Osteocyte (in vitro differentiated cells): ENCODE data around the gene CRYBA2. TPM values are rescaled to one million over a fixed set of nuclear protein-coding genes. Genes with fewer than 3 reads are reported as not detected.

Source experiments
- DNase-seq: peaks from one replicate; pipeline ENCODE4 v3.0.0; 2021; ENCODE audit warnings: mixed read lengths; ENCODE audit not compliant: unreplicated experiment; ENCODE audit errors: extremely low spot score
- H3K27ac Mint-ChIP-seq: one replicate; pipeline ENCODE4 v1.8.0; 2021; ENCODE audit warnings: mild to moderate bottlenecking, mixed read lengths; ENCODE audit not compliant: unreplicated experiment
- H3K27me3 Mint-ChIP-seq: one replicate; pipeline ENCODE4 v1.8.0; 2021; ENCODE audit warnings: mixed read lengths; ENCODE audit not compliant: unreplicated experiment
- H3K36me3 Mint-ChIP-seq: one replicate; pipeline ENCODE4 v1.8.0; 2021; ENCODE audit warnings: mixed read lengths; ENCODE audit not compliant: unreplicated experiment
- H3K4me1 Mint-ChIP-seq: one replicate; pipeline ENCODE4 v1.8.0; 2021; ENCODE audit warnings: mixed read lengths; ENCODE audit not compliant: unreplicated experiment
- H3K4me3 Mint-ChIP-seq: one replicate; pipeline ENCODE4 v1.8.0; 2021; ENCODE audit warnings: mild to moderate bottlenecking, moderate library complexity, mixed read lengths; ENCODE audit not compliant: unreplicated experiment
- H3K9me3 Mint-ChIP-seq: one replicate; pipeline ENCODE4 v1.8.0; 2021; ENCODE audit warnings: mixed read lengths; ENCODE audit not compliant: unreplicated experiment
- CTCF ChIP-seq: fragments of 200-600 bp; sonication (generic); IDR thresholded peaks from 2 replicates; pipeline ENCODE4 v1.5.0; 2021; ENCODE audit warnings: antibody characterized with exemption, mild to moderate bottlenecking, moderate library complexity
- total RNA-seq: library from RNA; stranded (reverse); gene quantifications from 2 replicates; pipeline ENCODE4 v1.2.1, GENCODE V29; 2021

The CRYBA2 gene
- total RNA-seq, 1 donor from 2014 or later = not detected

GRCh38 chr2:218985021-218985324 is 8.2 kb downstream of the CRYBA2 start, which contains the start of gene FEV:
Gene FEV (minus strand): TSS chr2:218985184. CDS start chr2:218985075, 109 bp downstream.
- H3K4me1 Mint-ChIP-seq = peaks cover 25% of the 10 kb centered on the region
- H3K4me3 Mint-ChIP-seq = no peak within 1 kb of the TSS
- H3K9me3 Mint-ChIP-seq = no peaks in the 10 kb centered on the region
- H3K27me3 Mint-ChIP-seq = peaks cover 80% of the 10 kb centered on the region
- no peak for DNase-seq
- H3K36me3 Mint-ChIP-seq = no peaks in the 10 kb centered on the region
- TF ChIP-seq CTCF = no peak
- no peak within 1 kb of the TSS for H3K27ac Mint-ChIP-seq

- Mint-ChIP-seq H3K4me1 (peaks cover 25% of the 10 kb centered on the region), H3K4me3 (no peak overlapping the region)
Measured at GRCh38 chr2:218984239-218985020, 8.8 kb downstream of the CRYBA2 start.

GRCh38 chr2:218983934-218984238 is 9.3 kb downstream of the CRYBA2 start:
- Mint-ChIP-seq H3K9me3 (no peaks in the 10 kb centered on the region), H3K27me3 (peaks cover 70% of the 10 kb centered on the region), H3K4me1 (peaks cover 25% of the 10 kb centered on the region), H3K4me3 (no peak overlapping the region), H3K36me3 (no peaks in the 10 kb centered on the region), H3K27ac (no peak overlapping the region)
- DNase-seq = no peak
- no peak for TF ChIP-seq CTCF

More at GRCh38 chr2:218984239-218985020, 8.8 kb downstream of the CRYBA2 start:
- Mint-ChIP-seq H3K27ac (no peak overlapping the region), H3K9me3 (no peaks in the 10 kb centered on the region), H3K27me3 (peaks cover 74% of the 10 kb centered on the region), H3K36me3 (no peaks in the 10 kb centered on the region)
- DNase-seq = no peak
- TF ChIP-seq CTCF = no peak

GRCh38 chr2:218983263-218983933 is 9.8 kb downstream of the CRYBA2 start:
- no peak overlapping the region for H3K4me3 Mint-ChIP-seq
- DNase-seq = no peak
- H3K36me3 Mint-ChIP-seq = no peaks in the 10 kb centered on the region
- peaks cover 25% of the 10 kb centered on the region for H3K4me1 Mint-ChIP-seq
- no peaks in the 10 kb centered on the region for H3K9me3 Mint-ChIP-seq
- no peak for TF ChIP-seq CTCF
- peaks cover 71% of the 10 kb centered on the region for H3K27me3 Mint-ChIP-seq
- no peak overlapping the region for H3K27ac Mint-ChIP-seq

- Mint-ChIP-seq H3K36me3 (no peaks in the 10 kb centered on the region), H3K9me3 (no peaks in the 10 kb centered on the region), H3K27ac (no peak overlapping the region), H3K4me1 (peaks cover 25% of the 10 kb centered on the region), H3K4me3 (no peak overlapping the region), H3K27me3 (peaks cover 70% of the 10 kb centered on the region)
- DNase-seq = no peak
- no peak for TF ChIP-seq CTCF
Measured at GRCh38 chr2:218982586-218983262, 10.5 kb downstream of the CRYBA2 start.
